GM06990 (cell line): ENCODE results near the gene C2.

Experiments used
- DNase-seq: peaks from one replicate; pipeline ENCODE4 v3.0.0-alpha.2; 2011; ENCODE audit not compliant: insufficient read length; ENCODE audit errors: extremely low read depth
- H3K27me3 ChIP-seq: replicated peaks from 2 replicates; pipeline ENCODE4 v1.6.0; 2011; ENCODE audit warnings: low read length; ENCODE audit not compliant: control insufficient read depth, insufficient read depth
- H3K36me3 ChIP-seq: 2 replicates; pipeline ENCODE4 v1.5.1; 2011; ENCODE audit warnings: low read length; ENCODE audit not compliant: control insufficient read depth, insufficient read depth
- H3K4me3 ChIP-seq: replicated peaks from 2 replicates; pipeline ENCODE4 v1.5.1; 2011; ENCODE audit warnings: low read depth, mild to moderate bottlenecking, control low read depth, low read length
- CTCF ChIP-seq: IDR thresholded peaks from 2 replicates; pipeline ENCODE4 v1.5.1; 2011; ENCODE audit warnings: low read length, control low read depth, mild to moderate bottlenecking, inconsistent platforms; ENCODE audit not compliant: insufficient read depth, poor library complexity, severe bottlenecking

Gene C2

GRCh38 chr6:31935823-31936222, 8.3 kb downstream of the C2 start:
- Histone ChIP-seq H3K36me3 (no peaks in the 10 kb centered on the region), H3K4me3 (no peak overlapping the region), H3K27me3 (no peaks in the 10 kb centered on the region; the same call in 1 of the 2 replicates)
- DNase-seq = no peak
- TF ChIP-seq CTCF = no peak

GRCh38 chr6:31940256-31940664, 12.7 kb downstream of the C2 start:
- Histone ChIP-seq H3K36me3 (no peaks in the 10 kb centered on the region), H3K4me3 (no peak overlapping the region), H3K27me3 (peaks cover 1% of the 10 kb centered on the region; the same call in 1 of the 2 replicates)
- DNase-seq = no peak
- TF ChIP-seq CTCF = no peak

- no peaks in the 10 kb centered on the region for H3K36me3 ChIP-seq
- no peak overlapping the region for H3K4me3 ChIP-seq
- no peak for DNase-seq
- peaks cover 1% of the 10 kb centered on the region; the same call in 1 of the 2 replicates for H3K27me3 ChIP-seq
- TF ChIP-seq CTCF = no peak
Observed at GRCh38 chr6:31943742-31944141, 16.2 kb downstream of the C2 start.

GRCh38 chr6:31945154-31945506, 17.6 kb downstream of the C2 start:
- no peak for DNase-seq
- Histone ChIP-seq H3K27me3 (peaks cover 1% of the 10 kb centered on the region; the same call in 1 of the 2 replicates), H3K36me3 (no peaks in the 10 kb centered on the region), H3K4me3 (no peak overlapping the region)
- no peak for TF ChIP-seq CTCF

GRCh38 chr6:31945507-31946369, 18.2 kb downstream of the C2 start, which contains the start of gene CFB:
Gene CFB (plus strand): TSS chr6:31946095. CDS start chr6:31946222, 127 bp downstream.
- no peak for DNase-seq
- no peak for TF ChIP-seq CTCF
- no peaks in the 10 kb centered on the region for H3K36me3 ChIP-seq
- peaks cover 1% of the 10 kb centered on the region; the same call in 1 of the 2 replicates for H3K27me3 ChIP-seq
- H3K4me3 ChIP-seq = no peak within 1 kb of the TSS
